Left lung (tissue), 10 donors: ENCODE data around the gene JDP2. TPM values are rescaled to one million over a fixed set of nuclear protein-coding genes. Genes with fewer than 3 reads are reported as not detected.

Experiments used
- ATAC-seq: fragments of 200-7000 bp; cut with Tn5 transposase; one replicate; pipeline ENCODE4 v1.9.1; 2020; ENCODE audit warnings: moderate library complexity
- DNase-seq, 4 donors: peaks; one replicate each; pipeline ENCODE4 v3.0.0-alpha.2; 2013 to 2020
- H3K27ac ChIP-seq, 2 donors: fragments of 200-600 bp; sonication (generic) in 1 of 2; one replicate each; pipeline versions ENCODE4 v1.5.0 to v1.8.0; 2020 to 2021
- H3K27me3 ChIP-seq, 2 donors: fragments of 200-600 bp; sonication (generic) in 1 of 2; one replicate each; pipeline versions ENCODE4 v1.5.0 to v1.8.0; 2020 to 2021
- H3K36me3 ChIP-seq, 2 donors: fragments of 200-600 bp; sonication (generic) in 1 of 2; one replicate each; pipeline versions ENCODE4 v1.5.0 to v1.8.0; 2020 to 2021
- H3K4me1 ChIP-seq, 2 donors: fragments of 200-600 bp; one replicate each; pipeline ENCODE4 v1.8.0; 2021
- H3K4me3 ChIP-seq, 2 donors: fragments of 200-600 bp; sonication (generic) in 1 of 2; one replicate each; pipeline versions ENCODE4 v1.5.0 to v1.8.0; 2020 to 2021; ENCODE audit warnings: mild to moderate bottlenecking in 1 of 2
- H3K9me3 ChIP-seq, 2 donors: fragments of 200-600 bp; sonication (generic) in 1 of 2; one replicate each; pipeline versions ENCODE4 v1.5.0 to v1.8.0; 2020 to 2021
- CTCF ChIP-seq, 2 donors: fragments of 200-600 bp; sonication (generic) in 1 of 2; IDR thresholded peaks; one replicate each; pipeline versions ENCODE4 v1.5.0 to v1.8.0; 2021; ENCODE audit warnings: antibody characterized with exemption in 2 of 2
- intact Hi-C, 2 donors: fragments of 100-400 bp; cut with DNase I; formaldehyde crosslinking; loops; one replicate each; pipeline versions ENCODE4 v1.11.2 to v1.14.2; 2022
- polyA plus RNA-seq, 6 donors: library from polyadenylated mRNA; unstranded; fragments of 120-200 nt; gene quantifications; one replicate each; pipeline ENCODE4 v1.2.1, GENCODE V29; 2013; ENCODE audit not compliant: insufficient read length in 6 of 6
- total RNA-seq, 2 donors: library from RNA; stranded (reverse); fragmentation: NEBNext Ultra II Directional; extraction: Animal tissue kit (Norgen Biotek cat#: 25700); gene quantifications; one replicate each; pipeline ENCODE4 v1.2.1, GENCODE V29; 2021
- donor health status: DM: no; HTN: yes; CAD: no.
- donor health status: DM: no; HTN: no; CAD: no.

JDP2 gene
- total and polyA plus RNA-seq, 8 donors, result 20.3 to 57.6 (median 26.8) TPM

GRCh38 chr14:75442642-75443041 is 14.8 kb downstream of the JDP2 start:
- Histone ChIP-seq H3K9me3 (no peaks in the 10 kb centered on the region), H3K27ac (peak overlapping the region; percentile 37 to 69), H3K4me1 (peaks cover 13 to 76% of the 10 kb centered on the region in 2 donors), H3K4me3 (no peak overlapping the region), H3K36me3 (peaks cover 0 to 74% of the 10 kb centered on the region in 2 donors), H3K27me3 (no peaks in the 10 kb centered on the region)
- DNase-seq, result no peak
- intact Hi-C loops, result no loop called here
- TF ChIP-seq CTCF (IDR thresholded peaks at IDR 0.05), result no peak
- peak; percentile 13 for ATAC-seq

DNA sequence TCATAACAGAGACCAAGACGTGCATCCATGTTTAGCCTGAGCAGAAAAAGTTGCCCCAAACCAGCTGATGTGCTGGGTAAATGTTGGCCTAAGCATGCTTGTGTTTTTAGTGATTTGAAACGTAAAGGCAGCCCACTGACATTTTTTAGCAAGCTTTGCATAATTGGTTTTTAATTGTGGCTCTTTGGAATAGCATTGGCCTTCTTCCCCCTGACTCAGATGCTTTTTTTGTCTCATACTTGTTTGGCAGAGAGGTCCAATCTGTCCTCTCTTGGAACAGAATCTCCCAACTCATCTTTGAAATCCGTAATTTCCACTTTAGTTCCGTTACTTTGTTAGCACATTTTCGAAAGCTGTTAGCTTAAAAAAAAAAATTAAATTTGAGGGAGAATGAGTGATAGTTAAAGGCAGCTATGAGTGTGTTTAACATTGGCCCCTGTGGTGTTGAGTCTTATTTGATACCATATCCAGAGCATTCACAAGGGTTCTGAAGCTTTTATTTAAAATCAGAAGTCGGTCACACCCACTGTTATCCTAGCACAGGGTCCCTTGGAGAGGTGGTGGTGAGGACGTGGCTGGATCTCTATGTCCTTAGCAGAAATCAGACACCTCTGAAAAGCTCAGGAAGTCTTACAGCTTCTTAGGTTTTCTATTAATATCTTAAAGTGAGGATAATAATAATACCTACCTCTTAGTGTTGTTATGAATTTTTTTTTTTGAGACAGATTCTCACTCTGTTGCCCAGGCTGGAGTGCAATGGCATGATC is 15.6 kb downstream of the JDP2 start:
- intact Hi-C loops, result no loop called here
- ATAC-seq (no peak), DNase-seq (peak in 2 of 4 donors; percentile 61 to 75)
- peaks cover 13 to 73% of the 10 kb centered on the region in 2 donors for H3K4me1 ChIP-seq
- H3K27ac ChIP-seq, result peak overlapping the region; percentile 37 to 69
- H3K9me3 ChIP-seq, result no peaks in the 10 kb centered on the region
- no peak for TF ChIP-seq CTCF (IDR thresholded peaks at IDR 0.05)
- H3K36me3 ChIP-seq, result peaks cover 0 to 70% of the 10 kb centered on the region in 2 donors
- no peaks in the 10 kb centered on the region for H3K27me3 ChIP-seq
- no peak overlapping the region for H3K4me3 ChIP-seq

GRCh38 chr14:75445236-75445635 is 17.4 kb downstream of the JDP2 start:
- H3K4me3 ChIP-seq, result no peak overlapping the region
- peaks cover 26 to 76% of the 10 kb centered on the region in 2 donors for H3K4me1 ChIP-seq
- no peak for TF ChIP-seq CTCF (IDR thresholded peaks at IDR 0.05)
- DNase-seq (no peak), ATAC-seq (no peak)
- H3K27ac ChIP-seq, result no peak overlapping the region
- intact Hi-C loops, result no loop called here
- H3K36me3 ChIP-seq, result peaks cover 0 to 58% of the 10 kb centered on the region in 2 donors
- no peaks in the 10 kb centered on the region for H3K9me3 ChIP-seq
- H3K27me3 ChIP-seq, result no peaks in the 10 kb centered on the region

- Histone ChIP-seq H3K27ac (no peak overlapping the region), H3K36me3 (peaks cover 0 to 55% of the 10 kb centered on the region in 2 donors), H3K9me3 (no peaks in the 10 kb centered on the region), H3K4me1 (peaks cover 27 to 76% of the 10 kb centered on the region in 2 donors), H3K27me3 (no peaks in the 10 kb centered on the region), H3K4me3 (no peak overlapping the region)
- DNase-seq (no peak), ATAC-seq (no peak)
- intact Hi-C loops, result no loop called here
- TF ChIP-seq CTCF (IDR thresholded peaks at IDR 0.05), result no peak
Measured at GRCh38 chr14:75445963-75446362, 18.1 kb downstream of the JDP2 start.

GRCh38 chr14:75446447-75446846 is 18.6 kb downstream of the JDP2 start:
- H3K4me1 ChIP-seq, result peaks cover 27 to 74% of the 10 kb centered on the region in 2 donors
- no peak for TF ChIP-seq CTCF (IDR thresholded peaks at IDR 0.05)
- no peak for ATAC-seq

More at GRCh38 chr14:75446447-75446846, 18.6 kb downstream of the JDP2 start:
- DNase-seq, result no peak
- Histone ChIP-seq H3K4me3 (no peak overlapping the region), H3K27me3 (no peaks in the 10 kb centered on the region), H3K27ac (no peak overlapping the region), H3K9me3 (no peaks in the 10 kb centered on the region), H3K36me3 (peaks cover 0 to 53% of the 10 kb centered on the region in 2 donors)
- intact Hi-C loops, result no loop called here
